GM10248 (cell line): ENCODE data around the gene ZFYVE19.

ENCODE experiments used
- CTCF ChIA-PET: fragments of 300-600 bp; sonication (Branson Sonifier 250); formaldehyde crosslinking; extraction: SDS; loops from one replicate; lab custom pipeline; 2021; ENCODE audit warnings: antibody characterized with exemption; lab: Yijun Ruan, JAX
- POLR2A ChIA-PET: fragments of 350-650 bp; sonication (Branson Sonifier 250); formaldehyde crosslinking; extraction: SDS; loops from one replicate; lab custom pipeline; 2020; ENCODE audit warnings: antibody characterized with exemption; lab: Yijun Ruan, JAX
- DNase-seq: peaks from one replicate; pipeline ENCODE4 v3.0.0; 2012; ENCODE audit errors: extremely low spot score
- TF ChIP-seq, protein P1 (sequence below): IDR thresholded peaks from 2 replicates; pipeline ENCODE4 v1.5.1; 2012; ENCODE audit warnings: mild to moderate bottlenecking, low read depth; ENCODE audit errors: extremely low read depth, missing control alignments, control extremely low read depth

The ZFYVE19 gene

DNA sequence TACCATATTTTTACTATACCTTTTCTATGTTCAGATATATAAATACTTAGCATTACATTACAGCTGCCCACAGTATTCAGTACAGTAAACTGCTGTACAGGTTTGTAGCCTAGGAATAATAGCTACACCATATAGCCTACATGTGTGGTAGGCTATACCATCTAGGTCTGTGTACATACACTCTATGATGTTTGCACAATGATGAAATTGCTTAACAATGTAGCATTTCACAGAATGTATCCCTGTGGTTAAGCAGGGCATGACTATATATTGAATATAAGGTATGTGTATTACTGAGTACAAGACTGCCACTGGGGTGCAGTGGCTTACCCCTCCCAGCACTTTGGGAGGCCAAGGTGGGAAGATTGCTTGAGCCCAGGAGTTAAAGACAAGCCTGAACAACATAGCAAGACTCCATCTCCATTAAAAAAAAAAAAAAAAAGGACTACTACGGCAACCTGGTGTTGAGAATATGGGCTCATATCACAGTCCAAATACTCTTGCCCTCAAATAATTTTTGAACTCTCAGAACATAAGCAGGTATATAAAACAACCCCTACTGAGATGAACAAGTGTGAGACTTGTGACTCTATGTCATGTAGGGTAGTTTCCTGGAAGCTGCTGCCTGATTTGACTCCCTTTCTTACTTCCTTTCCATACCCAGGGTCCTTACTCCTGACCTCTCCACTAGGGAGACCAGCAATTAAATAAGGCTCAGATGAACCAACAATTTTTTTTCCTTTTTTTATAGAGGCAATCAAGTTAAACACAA, 16.9 kb downstream of the ZFYVE19 start:
- DNase-seq, result no peak
- POLR2A ChIA-PET, result no interaction called here
- CTCF ChIA-PET, result interaction anchor here (1.9 kb wide), 1 partner anchor 35 kb away, joined by 5 read pairs; no protein-coding TSS in a partner anchor
- TF ChIP-seq, protein P1, sequence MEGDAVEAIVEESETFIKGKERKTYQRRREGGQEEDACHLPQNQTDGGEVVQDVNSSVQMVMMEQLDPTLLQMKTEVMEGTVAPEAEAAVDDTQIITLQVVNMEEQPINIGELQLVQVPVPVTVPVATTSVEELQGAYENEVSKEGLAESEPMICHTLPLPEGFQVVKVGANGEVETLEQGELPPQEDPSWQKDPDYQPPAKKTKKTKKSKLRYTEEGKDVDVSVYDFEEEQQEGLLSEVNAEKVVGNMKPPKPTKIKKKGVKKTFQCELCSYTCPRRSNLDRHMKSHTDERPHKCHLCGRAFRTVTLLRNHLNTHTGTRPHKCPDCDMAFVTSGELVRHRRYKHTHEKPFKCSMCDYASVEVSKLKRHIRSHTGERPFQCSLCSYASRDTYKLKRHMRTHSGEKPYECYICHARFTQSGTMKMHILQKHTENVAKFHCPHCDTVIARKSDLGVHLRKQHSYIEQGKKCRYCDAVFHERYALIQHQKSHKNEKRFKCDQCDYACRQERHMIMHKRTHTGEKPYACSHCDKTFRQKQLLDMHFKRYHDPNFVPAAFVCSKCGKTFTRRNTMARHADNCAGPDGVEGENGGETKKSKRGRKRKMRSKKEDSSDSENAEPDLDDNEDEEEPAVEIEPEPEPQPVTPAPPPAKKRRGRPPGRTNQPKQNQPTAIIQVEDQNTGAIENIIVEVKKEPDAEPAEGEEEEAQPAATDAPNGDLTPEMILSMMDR, result no peak

DNA sequence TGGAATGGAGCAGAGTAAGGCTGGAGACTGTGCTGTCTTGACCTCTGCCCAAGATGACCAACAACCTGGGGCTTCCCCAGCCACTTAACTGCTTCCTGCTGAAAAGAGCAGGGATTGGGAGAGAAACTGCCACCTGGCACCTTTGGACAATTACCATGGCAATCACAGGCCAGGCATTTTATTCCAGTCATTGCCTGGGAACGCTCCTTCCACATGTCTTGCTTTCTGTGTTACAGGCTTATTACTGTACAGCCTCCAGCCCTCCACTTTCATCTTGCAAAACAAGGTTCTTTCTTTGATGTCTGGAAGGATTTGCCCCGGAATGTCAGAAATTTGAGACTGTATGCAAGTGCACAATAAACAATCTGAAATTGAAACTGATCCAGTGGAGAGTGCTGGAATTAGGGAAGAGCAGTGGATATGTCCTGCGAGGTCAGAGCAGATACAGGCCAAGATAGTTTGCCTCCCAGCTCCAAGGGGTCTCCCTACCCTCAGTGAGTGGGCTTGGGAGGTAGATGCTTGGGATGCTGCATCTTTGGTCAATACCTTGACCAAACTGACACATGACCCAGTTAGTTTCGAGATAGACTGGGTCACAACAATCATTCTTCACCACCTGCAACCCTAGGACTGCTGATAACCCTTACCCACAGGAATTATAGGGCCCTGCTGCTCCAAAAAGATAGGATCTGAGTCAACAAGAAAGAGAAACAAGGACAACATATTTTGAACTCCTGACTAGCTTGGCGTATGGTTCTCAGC, 19.0 kb downstream of the ZFYVE19 start:
- no peak for DNase-seq
- TF ChIP-seq, protein P1, result no peak
- ChIA-PET CTCF (interaction anchor here (0.9 to 1.6 kb wide), 2 partner anchors 10 to 360 kb away, joined by 3 read pairs; no protein-coding TSS in a partner anchor), POLR2A (no interaction called here)

DNA sequence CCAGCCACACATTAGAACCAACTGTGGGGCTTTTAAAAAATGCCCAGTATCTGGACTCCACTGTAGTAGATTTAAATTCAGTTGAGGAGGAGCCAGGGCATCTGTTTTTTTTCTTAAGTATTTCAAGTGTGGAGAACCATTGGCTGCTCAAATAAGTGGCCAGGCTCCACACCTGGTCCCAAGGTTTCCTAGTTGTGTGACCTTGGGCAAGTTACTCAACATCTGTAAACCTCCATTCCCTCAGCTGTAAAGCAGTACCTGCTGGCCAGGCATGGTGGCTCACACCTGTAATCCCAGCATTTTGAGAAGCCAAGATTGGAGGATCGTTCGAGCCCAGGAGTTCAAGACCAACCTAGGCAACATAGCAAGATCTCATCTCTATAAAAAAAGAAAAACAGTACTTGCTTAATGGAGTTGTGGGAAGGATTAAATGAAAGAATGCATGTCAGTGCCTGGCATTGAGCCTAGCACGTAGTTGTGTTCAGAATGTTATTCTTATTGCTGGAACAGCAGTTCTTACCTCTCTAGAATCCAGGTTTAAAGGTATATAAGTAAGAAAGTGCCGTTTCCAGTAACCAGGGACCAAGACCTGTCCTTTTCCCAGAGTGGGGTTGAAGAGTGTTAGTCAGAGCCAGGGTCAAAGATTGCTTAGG, 19.7 kb downstream of the ZFYVE19 start:
- ChIA-PET CTCF (interaction anchor here (1.5 kb wide), 1 partner anchor 43 kb away, joined by 4 read pairs; no protein-coding TSS in a partner anchor), POLR2A (no interaction called here)
- TF ChIP-seq, protein P1, result no peak
- no peak for DNase-seq

GRCh38 chr15:40828447-40829036, 21.7 kb downstream of the ZFYVE19 start, which contains the start of gene PPP1R14D:
TSS of gene PPP1R14D (minus strand) at chr15:40828708. CDS start at chr15:40828641, 67 bp downstream.
- POLR2A ChIA-PET, result interaction anchor here (0.6 kb wide), 1 partner anchor 26 kb away, joined by 8 read pairs; no protein-coding TSS in a partner anchor
- DNase-seq, result no peak
- TF ChIP-seq, protein P1, result no peak
- CTCF ChIA-PET, result interaction anchor here (0.7 to 2.3 kb wide), 7 partner anchors 9 to 66 kb away, joined by 3 to 8 read pairs (median 4); partner anchors contain the start of genes SPINT1 and VPS18

DNA sequence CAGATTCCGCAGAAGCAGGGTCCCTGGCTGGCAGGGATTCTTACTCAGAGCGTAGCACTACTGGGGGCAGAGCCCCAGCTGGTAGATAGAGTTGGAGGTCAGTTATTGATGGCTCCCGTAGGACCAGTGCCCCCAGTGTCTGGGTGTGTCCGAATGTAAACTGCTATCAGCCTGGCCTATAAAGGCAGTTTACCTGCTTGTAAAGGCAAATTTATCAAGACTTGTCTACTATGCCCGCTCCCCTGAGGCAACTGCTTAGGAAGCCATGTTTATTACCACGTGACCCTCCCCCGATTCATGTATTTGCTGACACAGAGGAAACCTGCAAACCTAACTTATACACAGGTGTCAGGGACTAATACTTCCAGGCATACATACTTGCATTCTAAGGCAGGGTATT, 22.2 kb downstream of the ZFYVE19 start:
- TF ChIP-seq, protein P1, result no peak
- POLR2A ChIA-PET, result no interaction called here
- CTCF ChIA-PET, result interaction anchor here (1.3 to 2.3 kb wide), 3 partner anchors 10 to 66 kb away, joined by 3 to 8 read pairs (median 5); partner anchors contain the start of gene VPS18
- DNase-seq, result no peak
